A549 (cell line): Measurements from ENCODE around the gene THADA.

Source experiments
- CTCF ChIP-seq: fragments of >200 bp; sonication (Bioruptor Twin); formaldehyde crosslinking; IDR thresholded peaks from 3 replicates; pipeline ENCODE4 v1.5.1; 2016
- HOXA7 ChIP-seq: fragments of 250-450 bp; sonication (Bioruptor Pico); IDR thresholded peaks from 2 replicates; pipeline ENCODE4 v1.5.0; 2020; ENCODE audit warnings: mild to moderate bottlenecking, moderate library complexity
- MAZ ChIP-seq: fragments of 150-350 bp; IDR thresholded peaks from 2 replicates; pipeline ENCODE4 v1.6.1; 2014; ENCODE audit warnings: antibody characterized with exemption, low read depth, low read length, borderline replicate concordance
- POLR2A ChIP-seq: IDR thresholded peaks from 2 replicates; pipeline ENCODE4 v1.6.1; 2012; ENCODE audit warnings: mild to moderate bottlenecking, low read length
- RNF2 ChIP-seq: fragments of 200-600 bp; sonication (generic); IDR thresholded peaks from 2 replicates; pipeline ENCODE4 v1.6.1; 2016; ENCODE audit warnings: low read depth, mild to moderate bottlenecking, antibody characterized with exemption, moderate library complexity, borderline replicate concordance

DNA sequence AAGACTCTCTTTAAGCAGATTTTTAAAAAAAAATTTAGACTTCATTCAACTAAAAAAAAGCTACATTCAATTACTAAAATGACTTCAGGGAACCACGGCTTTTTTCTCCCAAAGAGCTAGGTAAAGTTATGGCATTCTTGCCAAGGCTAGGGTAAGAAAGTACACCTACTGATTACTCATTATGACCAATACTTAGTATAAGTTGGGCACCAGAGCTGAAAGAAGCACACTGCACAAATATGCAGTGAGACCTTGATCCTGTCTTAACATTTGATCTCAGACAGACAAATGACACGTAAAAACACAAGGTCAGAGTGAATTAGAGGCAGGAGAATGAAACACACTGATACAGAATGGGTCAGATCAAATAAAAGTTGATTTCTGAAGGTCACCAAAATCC is 88.7 kb downstream of the THADA start:
- TF ChIP-seq CTCF, result no peak
- TF ChIP-seq MAZ, result no peak
- no peak for TF ChIP-seq RNF2
- no peak for TF ChIP-seq HOXA7 (CRISPR knock-in tag)
- no peak for TF ChIP-seq POLR2A
